Fibroblast of upper back skin (primary cell): ENCODE results near the gene MAP4K4.
A peak's percentile ranks its signal among the peaks of the same experiment; 100 is the strongest.

Source experiments
- DNase-seq: peaks from one replicate; pipeline ENCODE4 v3.0.0-alpha.2; 2013

MAP4K4 gene

GRCh38 chr2:101693991-101694588 lies 3.4 kb upstream of the MAP4K4 start:
- no peak for DNase-seq

GRCh38 chr2:101696272-101697123 lies 1.0 kb upstream of the MAP4K4 start:
- DNase-seq = no peak

GRCh38 chr2:101698014-101698843 lies 722 bp downstream of the MAP4K4 start:
- DNase-seq = no peak

DNA sequence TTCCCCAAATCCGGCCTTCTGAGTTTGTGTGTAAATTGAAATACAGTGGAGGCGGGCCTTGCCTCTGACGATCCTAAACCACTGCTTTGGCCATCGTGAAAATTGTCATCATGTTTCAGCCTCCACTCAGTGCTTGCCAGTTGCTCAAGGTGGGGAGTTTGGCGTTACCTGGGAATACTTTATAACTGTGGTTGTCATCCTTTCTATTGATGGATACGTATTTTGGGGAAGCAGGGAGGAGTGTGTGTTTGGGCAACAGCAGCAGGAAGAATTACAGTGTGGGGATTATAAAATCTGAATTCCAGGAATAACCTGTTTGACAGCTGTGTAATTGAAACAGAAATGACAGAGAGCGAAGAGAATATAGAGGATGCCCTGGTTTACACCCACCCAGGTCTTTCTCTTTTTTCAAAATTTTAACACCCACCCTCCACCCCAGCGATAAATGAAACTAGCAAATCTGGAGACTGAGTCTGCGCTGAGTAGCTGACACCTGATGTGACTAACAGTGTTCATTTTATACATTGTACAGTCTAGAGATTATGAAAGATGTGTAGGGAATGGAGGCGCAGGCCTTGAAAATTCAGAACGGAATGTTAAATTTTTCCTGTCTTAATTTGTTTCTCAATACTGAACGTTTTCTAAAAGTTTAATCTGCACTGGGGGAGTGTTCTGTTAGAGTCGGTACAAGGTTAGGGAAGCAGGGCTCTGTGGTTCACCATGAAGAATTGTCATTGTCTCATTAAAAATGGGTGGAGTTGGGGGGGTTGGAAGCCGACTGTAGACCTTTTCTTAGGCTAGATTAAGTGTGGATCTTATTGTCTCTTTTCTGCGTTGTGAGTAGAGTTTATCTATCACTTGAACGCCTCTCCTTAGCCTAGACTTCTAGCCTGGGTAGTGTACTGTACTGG lies 1.6 kb downstream of the MAP4K4 start:
- no peak for DNase-seq

DNA sequence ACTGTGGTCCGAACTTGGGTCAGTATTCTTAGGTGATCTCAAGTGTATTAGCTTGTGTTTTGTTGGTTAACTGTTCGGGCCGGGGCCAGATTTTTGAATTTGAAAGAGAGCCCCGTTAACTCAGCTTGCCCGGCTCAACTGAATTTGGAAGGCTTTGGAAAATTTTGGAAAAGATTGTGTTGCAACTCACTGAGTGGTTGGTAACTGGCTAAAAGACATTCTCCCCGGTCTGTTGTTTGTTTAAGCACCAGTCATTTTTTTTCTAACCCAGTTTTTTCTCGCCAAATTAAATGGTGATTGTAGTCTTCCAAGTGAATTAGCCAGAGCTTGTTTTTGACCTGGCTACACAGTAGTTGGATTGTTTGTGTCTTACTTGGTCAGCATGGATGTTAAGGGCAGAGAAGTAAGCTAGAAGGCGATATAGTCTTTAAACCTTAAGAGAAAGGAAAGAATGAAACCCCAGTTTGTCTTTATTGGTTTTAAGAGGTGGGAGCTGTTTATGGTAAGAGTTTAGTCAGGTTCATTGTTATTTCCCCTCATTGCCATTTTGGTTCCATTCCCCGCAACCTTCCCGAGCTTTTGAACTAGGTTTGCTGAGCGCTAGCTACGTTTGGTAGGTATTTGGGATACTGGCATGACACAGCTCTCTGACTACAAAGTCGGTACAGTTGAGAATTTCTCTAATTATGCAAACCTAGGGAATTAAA lies 2.4 kb downstream of the MAP4K4 start:
- no peak for DNase-seq

- peak; percentile 69 for DNase-seq
Measured at GRCh38 chr2:101704046-101704466, 6.5 kb downstream of the MAP4K4 start.

DNA sequence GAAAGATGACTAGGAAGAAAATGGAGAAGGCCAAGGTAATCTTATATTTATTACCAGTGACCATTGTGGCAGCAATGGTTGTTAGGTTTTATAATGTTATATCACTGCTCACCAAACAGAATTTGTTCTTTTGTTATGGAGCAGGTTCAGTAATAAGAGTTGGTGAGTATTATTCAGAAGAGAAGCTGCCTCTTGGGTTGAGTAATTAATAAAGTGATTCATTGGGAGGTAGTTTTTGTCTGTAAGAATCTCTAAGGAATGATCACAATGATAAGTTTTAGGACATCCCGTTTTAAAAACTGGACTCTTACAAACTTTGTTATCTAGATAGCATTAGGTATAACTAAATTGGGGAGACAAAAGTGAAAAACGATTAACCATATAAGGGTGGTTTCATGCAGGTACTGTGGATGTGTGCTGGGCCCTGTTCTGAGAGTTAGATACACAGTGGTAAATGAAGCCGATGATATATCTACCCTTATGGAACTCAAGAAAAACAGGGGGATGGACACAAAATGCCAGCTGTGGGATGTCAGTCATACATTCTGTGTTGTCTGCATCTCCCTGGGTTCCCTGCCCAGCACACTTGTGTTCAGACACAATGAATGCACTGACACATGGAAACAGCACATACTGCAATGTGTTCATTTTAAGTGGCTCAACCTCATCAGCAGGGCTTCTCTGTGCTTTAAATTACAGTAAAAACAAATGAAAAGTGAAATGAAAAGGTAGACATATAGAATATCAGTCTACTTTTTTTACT lies 7.5 kb downstream of the MAP4K4 start:
- DNase-seq = no peak

GRCh38 chr2:101706121-101706818 lies 8.8 kb downstream of the MAP4K4 start:
- DNase-seq = no peak

DNA sequence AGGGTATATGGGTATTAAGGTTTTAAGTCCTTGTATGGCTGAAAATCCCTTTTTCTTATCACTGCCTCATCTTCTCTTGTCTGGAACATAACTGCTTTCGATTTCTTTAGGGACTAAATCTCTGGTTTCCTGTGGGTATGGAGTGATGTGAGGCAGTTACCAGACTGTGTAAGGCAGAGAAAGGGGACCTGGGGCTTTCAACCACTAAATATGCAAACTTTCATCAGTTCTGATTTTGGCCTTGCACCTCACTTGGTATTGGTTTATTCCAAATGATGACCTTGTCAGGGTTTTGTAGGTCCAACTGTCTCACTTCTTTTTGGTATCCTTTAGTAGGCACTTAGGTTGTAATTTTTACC lies 9.3 kb downstream of the MAP4K4 start:
- DNase-seq = no peak

DNA sequence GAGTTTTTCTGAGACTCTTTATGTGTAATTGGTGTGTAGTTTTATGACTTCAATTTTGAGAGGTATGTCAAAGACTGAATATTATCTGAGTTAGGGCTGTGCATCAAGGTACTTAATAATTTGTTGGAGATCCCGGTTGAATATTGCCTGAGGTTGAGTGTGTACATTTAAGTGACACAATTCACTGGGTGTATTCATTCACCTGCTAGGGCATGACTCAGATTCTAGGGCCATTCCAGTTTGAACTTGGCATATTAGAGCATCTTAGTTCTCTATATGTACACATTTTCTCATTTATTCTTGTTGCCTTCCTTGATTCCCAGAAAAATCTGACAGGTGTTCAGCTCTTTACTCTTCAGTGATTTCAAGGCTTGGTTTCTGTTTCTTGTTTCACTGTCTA lies 12.5 kb downstream of the MAP4K4 start:
- no peak for DNase-seq

DNA sequence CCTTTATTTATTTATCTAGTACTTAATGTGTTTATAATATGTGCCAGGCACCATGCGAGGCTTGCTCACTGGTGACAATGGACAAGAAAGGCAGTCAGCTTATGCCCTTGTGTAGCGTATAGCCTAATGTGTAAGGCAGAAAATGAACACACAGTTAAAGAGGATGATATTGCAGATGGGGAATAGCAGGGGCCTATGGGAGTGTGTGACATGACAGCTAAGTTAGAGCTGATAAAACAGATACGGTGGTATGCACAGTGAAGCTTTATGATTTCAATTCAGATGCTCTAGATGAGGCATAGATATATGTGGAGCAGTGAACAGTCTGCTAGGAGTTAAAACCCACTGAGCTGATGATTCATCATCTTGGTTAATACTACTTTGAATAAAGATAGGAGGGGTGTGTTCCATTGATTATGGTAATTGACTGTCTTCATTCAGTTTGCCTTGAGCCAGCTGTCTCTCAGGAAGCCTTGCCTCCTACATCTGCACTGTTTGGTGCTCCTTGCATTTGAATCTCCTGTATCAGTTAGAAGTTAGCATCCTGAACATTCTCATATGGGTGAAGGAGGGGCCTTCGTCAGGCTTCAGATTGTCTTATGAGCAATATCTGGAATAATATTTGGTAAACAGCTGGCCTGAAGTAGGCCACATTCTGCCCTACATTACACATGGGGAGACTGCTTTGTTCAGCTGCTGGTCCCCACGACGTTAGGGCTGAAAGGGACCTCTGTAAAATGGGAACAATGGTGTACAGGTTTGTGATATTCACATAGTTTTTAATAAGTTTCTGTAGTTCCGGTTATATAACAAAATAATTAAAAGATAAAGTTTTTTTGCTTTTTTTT lies 13.2 kb downstream of the MAP4K4 start:
- peak; percentile 63 for DNase-seq

DNA sequence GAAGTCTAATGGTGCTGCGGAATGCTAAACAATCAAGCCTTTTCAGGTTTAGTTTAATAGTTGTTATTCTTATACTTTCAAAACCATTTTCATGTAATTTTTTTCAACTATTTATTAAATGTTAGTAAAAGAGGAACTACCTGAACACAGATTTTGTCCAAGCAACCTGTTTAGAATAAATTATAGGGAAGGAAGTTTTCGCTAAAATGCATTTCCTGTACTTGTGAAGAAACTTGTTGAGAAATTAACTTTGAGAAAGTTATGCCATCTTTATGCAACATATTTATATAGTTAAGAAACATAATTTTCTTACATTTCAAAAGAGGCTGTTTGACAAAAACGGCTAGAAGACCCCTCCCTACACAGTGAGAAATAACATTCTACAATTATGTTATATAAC lies 16.6 kb downstream of the MAP4K4 start:
- DNase-seq = no peak

- no peak for DNase-seq
Measured at GRCh38 chr2:101717071-101717845, 19.8 kb downstream of the MAP4K4 start.

DNA sequence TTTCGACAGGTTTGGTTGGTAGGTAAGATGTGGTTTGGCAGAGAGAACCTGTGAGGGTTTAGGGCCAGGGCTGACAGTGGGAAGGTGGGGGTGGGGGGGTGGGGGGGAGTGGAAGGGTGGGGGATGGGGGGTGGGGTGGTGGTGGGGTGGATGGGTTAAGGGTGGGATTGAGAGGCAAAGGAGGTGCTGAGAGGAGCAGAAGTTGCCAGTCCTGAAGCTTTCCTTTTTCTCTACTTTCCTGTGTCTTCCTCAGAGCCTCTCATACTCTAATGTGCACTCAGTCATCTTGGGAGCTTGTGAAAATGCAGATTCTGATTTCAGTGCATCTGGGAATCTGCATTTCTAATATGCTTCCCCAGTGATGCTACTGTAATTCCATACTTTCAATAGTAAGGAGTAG lies 21.0 kb downstream of the MAP4K4 start:
- DNase-seq = no peak

DNA sequence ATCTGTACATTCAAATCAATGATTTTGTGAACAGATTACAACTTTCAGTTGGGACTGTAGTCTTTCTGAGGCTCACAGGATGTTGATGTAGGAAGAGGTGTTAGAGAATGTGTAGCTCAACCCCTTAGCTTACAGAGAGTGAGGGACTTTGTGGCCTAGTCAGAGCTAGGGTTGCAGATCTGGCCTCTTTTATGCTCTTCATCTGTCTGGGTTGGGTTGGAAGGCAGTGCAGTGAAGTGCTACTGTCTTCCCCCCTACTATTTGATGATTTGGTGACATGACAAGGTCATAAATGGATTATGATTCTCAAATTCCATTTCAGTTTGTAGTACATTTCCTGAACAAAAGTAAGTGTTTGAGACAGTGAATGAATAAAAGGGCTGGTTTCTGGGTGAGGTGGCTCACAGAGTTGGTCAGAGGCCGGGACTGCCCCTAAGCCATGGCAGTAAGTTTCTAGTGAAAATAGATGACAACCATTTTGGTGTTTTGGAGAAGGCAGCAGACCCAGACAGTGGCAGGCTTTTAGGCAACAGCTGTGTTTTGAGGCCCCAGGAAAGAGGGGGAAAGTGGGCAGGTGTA lies 21.6 kb downstream of the MAP4K4 start:
- DNase-seq = peak; percentile 53

GRCh38 chr2:101720732-101721131 lies 23.2 kb downstream of the MAP4K4 start:
- peak; percentile 75 for DNase-seq

DNA sequence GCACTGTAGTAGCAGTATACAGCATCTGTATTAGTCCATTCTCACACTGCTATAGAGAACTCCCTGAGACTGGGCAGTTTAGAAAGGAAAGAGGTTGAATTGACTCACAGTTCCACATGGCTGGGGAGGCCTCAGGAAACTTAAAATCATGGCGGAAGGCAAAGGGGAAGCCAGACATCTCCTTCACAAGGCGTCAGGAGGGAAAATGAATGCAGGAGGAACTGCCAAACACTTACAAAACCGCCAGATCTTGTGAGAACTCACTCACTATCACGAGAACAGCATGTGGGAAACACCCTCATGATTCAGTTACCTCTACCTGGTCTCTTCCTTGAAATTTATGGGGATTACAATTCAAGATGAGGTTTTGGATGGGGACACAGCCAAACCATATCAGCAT lies 25.4 kb downstream of the MAP4K4 start:
- no peak for DNase-seq

DNA sequence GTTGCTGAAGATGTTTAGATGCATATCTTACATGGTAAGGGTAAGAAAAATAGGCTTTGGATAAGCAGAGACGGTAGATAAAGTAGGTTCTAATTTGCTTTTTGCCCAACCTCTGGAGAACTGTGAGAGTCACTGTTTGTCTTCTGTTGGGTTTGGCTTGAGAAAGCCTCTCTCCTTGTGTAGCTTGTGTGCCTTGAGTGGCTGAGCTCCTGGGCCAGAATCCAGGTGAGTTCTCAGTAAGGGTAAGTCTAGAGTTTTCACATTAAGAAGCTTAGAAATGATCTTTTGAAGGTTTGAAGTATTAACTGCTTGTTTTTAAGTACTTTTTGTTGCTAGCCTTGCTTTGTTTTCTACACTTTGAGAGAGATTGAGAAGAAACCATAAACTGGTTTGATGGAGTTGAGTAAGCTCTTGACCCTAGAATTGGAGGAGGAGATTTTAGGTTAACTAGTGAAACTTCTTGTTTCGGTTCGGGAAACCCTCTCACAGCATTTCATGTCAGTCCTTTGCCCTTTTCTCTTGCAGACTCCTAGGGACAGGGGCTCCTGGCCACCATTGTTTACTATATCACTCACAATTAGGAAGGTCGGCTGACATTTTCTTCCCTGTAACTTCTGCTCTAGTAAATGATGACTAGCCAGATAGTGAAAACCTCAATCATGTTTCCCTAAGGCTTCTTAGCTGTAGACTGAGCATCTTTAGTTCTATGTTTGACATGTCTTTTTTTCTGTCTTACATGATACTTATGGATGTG lies 26.0 kb downstream of the MAP4K4 start:
- DNase-seq = no peak
